ENCODE data around the gene RHOH.

RHOH gene

DNA sequence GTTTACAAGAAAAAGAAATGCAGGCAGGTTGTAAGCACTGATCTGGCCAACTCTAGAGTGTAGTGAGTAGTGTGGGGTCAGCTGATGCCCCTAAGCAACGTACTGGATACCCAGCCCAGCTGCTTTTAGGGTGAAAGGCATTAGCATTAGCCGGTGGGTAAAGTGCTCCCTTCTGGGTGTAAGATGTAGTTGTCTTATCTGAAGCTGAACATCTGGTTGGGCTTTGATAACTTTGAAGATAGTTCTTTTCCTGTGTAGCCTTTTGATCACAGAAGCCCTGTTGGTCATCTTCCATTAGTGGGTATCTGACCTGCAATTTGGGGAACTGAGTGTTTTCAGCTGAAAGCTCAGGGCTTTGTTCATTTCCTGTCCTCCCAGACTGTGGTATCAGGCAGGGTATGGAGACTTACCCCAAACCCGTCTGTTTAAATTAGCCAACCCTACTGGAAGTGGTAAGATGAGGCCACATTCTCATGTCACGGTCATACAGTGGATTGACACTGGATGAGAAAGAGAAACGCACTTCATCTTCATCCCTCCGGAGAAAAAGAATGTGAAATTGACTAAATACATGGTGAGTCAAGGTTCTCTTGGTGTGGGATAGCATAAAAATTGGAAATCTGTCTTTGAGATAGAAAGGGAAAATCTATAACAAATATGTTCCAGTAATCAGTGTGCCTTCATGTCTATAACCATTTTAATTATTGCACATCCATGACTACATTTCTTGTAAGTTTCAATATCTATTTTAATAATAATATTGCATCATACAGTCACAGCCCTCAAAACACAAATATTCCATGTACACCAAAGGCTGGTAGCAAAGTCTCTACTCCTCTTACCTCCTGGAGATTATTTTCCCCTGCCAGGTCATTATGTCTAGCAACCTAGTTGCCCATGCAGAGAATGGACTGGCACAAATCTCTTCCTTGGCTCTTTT lies 8.7 kb downstream of the RHOH start:
- no peak for DNase-seq (ENCODE audit: low read depth in 3 of 3)

DNA sequence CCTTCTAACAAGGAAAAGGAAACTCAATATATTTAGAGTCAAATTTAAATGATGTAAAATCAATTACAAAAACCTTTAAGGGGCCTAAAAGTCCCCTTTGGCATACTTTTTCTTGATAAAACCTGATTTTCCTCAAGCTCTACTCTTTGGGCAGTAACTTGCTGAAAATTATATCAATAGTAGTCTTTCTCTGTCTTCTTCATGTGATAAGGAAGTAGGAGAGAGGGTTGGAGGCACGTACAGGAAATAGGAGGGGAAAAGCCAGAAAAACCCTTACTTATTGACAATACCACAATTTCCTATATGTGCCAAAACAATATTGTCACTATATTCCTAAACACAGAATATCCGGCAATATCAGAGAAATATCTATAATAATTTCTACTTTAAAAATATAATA lies 9.6 kb downstream of the RHOH start:
- no peak for DNase-seq (ENCODE audit: low read depth in 3 of 3)

DNA sequence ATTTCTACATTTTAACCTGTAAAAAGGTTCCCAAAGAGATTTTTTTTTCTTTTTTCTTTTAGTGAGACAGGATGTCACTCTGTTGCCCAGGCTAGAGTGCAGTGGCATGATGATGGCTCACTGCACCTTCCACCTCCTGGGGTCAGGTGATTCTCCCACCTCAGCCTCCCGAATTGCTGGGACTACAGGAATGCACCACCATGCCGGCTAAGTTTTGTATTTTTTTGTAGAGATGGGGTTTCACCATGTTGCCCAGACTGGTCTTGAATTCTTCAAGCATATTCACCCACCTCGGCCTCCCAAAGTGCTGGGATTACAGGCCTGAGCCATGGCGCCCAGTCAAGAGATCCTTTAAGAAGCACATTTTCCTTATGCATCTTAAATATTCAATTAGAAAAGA lies 12.6 kb downstream of the RHOH start:
- DNase-seq (ENCODE audit: low read depth in 3 of 3), result no peak

DNA sequence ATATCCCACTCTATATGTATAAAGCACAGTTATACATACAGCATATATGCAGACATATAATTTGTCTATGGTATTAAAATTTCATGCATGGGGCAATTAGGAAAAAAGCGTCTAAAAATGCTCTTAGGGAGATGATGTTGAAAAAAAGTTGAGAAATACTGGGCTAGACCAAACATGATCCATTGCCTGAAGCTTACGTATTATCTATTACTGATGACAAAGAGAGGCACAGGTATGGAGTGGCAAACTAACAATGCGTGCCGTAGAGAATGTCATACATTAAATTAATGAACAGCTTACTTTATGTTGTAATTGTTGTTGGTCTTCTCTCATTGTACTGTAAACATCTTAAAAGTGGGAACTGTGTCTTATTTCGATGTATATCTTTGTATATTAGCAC lies 13.9 kb downstream of the RHOH start:
- no peak for DNase-seq (ENCODE audit: low read depth in 3 of 3)

DNA sequence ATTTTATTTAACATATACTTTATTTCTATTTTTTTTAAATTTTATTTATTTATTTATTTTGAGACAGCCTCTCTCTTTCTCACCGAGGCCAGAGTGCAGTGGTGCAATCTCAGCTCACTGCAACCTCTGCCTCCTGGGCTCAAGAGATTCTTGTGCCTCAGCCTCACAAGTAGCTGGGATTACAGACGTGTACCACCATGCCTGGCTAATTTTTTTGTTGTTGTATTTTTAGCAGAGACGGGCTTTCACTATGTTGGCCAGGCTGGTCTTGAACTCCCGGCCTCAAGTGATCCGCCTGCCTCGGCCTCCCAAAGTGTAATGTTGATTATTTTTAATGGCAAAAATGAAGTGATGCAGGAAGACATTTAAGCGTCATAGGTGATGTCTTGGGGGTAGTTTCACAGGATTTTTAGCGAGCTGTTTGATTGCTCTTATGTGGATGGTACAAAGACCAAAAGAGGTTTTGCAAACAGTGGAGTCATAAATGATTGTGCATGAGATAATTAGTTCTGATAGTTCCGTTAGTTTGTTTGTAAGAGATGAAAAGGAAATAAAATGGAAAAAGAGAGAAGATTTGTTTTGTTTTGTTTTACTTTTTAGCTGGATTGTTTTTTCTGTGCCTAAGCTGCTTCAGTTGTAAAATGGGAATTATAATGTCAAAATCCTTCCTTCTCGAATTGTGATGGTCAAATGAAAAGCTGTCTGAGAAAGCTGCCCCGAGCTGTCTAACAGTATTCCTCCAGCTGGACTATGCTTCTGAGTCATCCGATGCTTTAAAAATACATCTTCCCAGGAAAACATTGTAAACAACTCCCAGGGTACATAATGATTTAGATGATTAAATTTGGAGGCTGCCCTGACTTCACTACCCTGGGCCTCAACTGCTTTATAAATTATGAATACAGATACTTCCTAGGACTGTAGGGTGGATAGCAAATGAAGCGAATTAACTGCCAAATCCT lies 14.7 kb downstream of the RHOH start:
- no peak for DNase-seq (ENCODE audit: low read depth in 3 of 3)

DNA sequence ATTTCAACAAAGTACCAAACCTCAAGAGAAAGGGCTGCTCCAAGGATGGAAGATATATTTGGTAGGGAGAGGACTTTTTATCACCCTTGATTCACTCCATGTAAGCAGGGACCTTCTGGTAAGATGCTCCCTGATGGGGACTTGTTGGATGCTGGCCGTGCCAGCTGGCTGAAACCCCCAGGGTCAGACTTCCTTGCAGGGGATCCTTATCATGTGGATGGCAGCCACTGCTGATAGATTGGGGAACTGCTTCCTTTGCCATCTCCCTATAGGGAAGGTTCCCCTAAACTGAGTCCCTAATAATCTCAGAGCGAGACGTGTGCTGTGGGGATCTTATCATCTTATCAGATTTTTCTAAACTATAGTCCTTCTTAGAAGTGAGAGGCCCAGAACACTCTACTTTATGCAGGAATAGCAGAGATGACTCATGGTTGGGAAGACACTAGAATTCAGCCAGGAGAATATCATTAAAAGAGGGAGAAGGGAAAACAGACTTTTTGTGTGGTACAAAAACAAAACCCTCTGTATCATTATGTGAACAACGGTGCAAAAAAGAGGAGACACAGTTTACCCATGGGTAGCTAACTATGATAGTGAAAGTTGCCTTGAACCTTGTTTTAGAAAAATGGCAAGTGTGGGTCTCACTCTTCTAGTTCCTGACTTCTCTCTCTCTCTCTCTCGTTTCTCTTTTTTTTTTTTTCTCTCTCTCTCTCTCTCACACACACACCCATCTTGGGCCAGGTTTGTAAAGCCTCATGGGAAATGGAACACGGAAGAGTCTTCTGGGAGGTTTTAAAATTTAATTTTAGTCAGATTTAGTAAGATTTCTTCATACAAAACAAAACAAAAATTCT lies 16.1 kb downstream of the RHOH start:
- DNase-seq (ENCODE audit: low read depth in 3 of 3), result no peak

DNA sequence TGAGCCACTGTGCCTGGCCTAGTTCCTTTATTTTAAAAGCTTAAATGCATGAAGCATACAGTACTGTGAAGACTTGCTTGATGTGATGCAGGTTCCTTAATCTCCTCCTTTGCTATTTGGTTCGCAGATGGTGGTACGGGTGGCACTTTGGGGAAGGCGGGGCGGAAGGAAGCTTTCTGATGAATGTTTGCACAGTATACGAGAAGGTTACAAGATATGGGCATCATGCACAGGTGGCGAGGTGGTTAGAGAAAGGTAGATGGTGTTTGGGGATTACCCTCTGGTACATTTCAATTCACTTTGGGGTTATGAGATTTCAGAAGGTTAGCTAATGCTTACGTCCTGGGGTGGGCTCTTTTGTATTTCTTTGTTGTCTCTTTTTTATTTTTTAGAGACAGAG lies 17.2 kb downstream of the RHOH start:
- DNase-seq (ENCODE audit: low read depth in 3 of 3), result no peak

DNA sequence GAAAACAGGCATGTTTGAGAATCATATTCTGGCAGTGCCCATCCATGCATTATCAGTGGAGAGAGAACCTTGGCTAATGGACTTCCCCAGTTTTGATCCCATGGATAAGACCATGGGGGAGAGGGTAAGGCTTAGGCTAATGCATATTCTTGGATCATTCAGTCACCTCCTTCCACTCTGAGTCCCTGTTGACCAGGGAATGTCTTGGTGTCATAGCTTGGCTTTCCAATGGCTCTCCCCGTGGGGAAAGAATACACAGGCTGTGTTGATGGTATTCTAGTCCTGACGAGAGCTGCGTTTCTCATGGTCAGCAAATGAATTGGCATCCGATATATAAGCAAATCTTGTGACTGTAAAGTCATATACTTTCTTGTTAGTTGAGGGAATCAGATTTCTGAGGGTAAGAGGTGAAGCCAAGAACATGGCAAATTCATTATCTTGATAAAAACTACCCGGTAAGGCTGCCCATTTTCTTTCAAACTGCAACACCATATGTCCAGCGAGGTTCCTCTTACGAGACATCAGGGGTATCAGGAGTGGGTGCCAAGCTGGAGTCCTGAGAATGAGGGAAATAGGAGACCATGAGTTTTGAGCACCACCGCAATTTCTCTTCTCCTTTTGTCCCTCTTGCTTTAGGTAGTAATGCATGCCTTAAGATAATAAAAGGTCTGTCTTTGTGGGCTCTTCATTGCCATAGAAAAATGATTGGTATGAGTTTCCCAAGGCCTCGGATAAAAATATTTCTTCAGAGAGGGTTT lies 18.0 kb downstream of the RHOH start:
- no peak for DNase-seq (ENCODE audit: low read depth in 3 of 3)

DNA sequence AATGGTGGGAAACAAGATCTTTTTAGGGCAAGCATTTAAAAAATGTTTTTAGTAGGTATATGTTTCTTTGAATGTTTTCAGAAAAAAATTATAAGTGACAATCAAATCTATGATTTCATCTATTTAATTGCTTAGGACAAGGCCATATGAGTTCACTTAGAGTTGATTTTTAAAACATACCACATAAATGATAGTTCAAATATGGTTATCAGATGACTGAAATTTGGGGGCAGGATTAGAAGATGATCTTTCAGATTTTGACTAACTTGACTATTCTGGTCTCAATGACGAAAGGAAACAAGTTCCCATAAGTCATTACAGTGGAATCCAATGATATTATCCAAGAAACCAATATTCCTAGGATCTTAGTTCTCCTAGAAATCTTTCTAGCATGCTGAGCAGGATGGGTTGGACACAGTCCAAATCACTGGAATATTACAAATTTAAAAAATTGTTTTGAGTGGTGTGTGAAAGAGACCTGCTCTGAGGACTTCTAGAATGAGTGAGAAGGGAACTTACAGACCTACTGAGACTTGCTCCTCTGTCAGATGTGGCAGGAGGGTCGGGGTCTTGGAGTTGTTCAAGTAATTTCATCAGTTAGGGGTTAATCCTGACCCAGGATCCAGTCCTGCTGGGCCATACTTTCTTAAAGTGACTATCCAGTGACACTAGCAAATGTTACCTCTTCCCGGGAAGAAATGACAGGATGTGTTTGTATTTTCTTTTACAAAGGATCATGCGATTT lies 20.0 kb downstream of the RHOH start:
- no peak for DNase-seq (ENCODE audit: low read depth in 3 of 3)

DNA sequence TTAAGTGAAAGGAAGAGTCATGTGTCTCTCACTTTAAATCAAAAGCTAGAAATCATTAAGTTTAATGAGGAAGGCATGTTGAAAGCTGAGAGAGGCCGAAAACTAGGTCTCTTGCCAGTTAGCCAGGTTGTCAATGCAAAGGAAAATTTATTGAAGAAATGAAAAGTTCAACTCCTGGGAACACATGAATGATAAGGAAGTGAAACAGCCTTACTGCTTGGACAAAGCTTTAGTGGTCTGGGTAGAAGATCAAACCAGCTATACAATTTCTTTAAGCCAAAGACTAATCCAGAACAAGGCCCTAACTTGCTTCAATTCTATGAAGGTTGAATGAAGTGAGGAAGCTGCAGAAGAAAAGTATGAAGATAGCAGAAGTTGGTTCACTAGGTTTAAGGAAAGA lies 24.9 kb downstream of the RHOH start:
- no peak for DNase-seq (ENCODE audit: low read depth in 3 of 3)

DNA sequence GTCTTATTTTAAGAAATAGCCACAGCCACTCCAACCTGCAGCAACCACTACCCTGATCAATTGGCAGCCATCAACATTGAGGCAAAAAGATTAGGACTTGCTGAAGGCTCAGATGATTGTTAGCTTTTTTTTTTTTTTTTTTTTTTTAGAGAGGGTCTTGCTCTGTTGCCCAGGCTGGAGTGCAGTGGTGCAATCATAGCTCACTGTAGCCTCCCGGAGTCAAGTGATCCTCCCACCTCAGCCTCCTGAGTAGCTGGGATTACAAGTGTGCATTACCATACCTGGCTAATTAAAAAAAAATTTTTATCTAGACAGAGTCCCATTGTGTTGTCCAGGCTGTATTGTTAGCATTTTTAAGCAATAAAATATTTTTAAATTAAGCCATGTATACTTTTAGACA lies 26.5 kb downstream of the RHOH start:
- no peak for DNase-seq (ENCODE audit: low read depth in 3 of 3)

DNA sequence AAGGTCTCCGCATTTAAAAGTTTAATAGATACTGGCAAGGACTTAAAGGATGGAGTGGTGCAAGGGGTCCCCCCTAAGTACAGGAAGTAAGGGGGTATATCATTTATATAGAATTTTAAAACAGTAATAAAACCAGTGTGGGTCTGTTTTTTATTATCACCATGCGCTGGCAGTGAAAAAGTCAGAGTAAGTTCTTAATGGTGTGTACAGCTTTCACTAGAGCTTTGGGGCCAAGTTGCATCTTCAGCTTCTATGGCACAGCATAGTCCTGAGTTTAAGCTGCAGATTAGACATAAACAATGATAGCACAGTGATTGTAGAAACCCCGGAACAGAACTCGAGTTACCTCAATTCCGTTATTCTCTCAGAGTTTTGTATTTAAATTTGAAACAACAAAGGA lies 27.6 kb downstream of the RHOH start:
- no peak for DNase-seq (ENCODE audit: low read depth in 3 of 3)

DNA sequence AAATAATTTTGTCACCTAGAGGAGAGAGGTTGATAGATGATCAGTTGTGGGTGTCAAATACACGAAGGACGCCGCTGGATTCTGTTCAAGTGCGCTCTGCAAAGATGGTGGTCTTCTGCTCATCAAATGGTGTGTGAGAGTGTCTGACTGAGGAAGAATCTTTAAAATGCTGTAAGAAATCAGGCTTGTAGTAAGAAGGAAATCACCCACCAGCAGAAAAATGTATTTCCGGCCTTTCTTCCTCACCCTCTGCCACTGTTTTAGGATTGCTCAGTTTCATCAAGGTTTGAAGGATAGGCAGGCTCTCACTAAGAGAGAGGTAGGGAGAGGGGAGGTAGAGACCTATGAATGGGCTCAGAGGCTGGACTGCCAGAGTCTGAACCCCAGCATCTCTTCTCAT lies 28.7 kb downstream of the RHOH start:
- no peak for DNase-seq (ENCODE audit: low read depth in 3 of 3)

DNA sequence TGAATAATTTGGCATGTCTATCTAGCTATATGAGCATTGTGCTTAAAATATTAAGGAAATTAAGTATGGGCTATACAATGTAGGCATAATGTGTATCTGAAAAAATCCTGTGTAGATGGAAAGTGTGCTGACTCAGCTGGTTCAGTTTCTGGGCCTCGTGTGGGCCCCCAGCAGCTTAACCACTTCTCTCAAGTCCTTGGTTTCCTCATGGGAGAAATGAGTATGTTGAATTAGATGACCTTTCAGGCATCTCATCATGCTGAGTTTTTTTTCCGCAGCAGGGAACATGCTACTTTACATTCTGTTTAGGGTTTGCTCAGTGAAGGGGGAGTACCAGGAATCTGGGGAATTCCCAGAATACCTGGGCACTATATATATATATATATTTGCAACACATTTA lies 30.5 kb downstream of the RHOH start:
- DNase-seq (ENCODE audit: low read depth in 3 of 3), result peak; percentile 45 to 66 (median 65)

DNA sequence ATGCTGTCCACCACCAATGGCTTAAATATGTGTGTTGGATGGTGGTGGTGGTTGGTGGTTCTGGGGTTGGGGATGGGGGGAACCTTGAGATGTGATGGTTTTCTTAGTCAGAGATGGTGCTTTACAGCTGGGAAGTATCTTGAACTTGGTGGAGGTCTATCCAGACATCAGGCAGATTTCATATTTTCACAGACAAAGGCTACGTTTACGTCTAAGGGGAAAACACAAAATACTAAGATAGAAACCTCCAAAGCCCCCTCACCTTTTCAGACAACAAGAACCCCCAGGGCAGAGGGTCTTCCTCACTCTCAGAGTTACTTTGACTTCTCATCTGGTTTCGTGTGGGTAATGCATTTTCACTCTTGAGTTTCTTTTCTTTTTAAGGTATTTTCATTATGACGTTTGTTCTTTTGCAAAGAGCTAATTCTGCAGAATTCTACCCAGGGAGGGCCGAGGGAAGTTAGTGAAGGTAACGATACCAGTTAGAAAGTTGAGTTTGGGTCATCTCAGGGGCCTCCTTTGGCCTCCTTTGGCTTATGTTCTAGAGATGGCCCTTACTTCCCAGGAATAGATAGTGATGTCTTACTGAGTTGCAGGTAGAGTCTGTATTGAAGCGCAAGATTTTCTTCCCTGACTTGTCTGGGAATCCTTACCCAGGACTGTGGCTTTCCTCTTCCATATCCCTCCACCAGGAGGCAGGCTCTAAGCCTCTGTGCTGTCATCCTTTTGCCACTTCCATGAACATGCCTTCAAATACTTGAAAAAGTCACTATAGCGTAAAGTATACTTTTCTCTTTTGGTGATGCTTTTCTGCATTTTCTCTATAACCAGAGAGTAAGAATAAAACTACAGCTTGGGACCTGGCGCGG lies 31.9 kb downstream of the RHOH start:
- no peak for DNase-seq (ENCODE audit: low read depth in 3 of 3)

DNA sequence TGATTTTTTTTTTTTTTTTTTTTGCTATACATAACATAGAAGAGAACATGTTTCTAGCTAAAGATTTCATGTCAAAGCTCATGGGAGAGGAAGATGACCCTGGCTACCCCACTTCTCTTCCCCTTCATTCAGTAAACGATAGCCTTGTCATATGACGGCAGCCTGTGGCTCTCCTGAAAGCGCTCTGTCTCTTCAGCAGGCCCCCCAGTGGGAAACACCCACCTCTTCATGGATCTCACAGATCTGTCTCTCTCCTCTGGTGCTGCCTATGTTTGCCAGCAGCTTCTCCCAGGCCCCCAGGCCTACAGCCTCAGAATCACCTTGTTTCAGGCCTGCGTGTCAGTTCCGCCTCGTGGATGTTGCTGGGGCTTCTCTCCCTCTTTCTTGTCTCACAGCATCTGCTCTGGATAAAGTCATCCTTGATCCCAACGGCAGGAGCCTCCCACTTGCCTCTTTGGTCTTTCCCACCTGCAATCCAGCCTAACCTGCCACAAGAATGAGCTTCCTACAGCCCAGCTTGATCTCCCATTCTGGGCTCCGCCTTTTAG lies 34.6 kb downstream of the RHOH start:
- DNase-seq (ENCODE audit: low read depth in 3 of 3), result no peak

DNA sequence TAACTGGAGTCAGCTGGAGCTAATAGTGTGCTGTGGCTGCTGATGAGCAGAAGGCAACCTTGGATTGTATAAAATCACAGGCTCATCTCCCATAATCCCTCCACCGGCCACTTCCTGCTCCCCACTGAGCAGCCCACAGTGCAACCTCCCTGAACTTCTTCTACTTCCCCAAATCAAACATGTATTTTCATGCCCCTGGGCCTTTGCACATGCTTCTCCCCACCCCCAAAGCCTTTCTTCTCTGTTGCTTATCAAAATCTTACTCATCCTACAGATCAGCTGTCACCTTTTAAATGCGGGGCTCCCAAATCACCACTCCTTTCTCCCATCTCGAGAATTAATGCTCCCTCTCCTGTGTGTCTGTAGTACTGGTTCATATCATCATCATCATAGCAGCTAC lies 35.8 kb downstream of the RHOH start:
- DNase-seq (ENCODE audit: low read depth in 3 of 3), result no peak

DNA sequence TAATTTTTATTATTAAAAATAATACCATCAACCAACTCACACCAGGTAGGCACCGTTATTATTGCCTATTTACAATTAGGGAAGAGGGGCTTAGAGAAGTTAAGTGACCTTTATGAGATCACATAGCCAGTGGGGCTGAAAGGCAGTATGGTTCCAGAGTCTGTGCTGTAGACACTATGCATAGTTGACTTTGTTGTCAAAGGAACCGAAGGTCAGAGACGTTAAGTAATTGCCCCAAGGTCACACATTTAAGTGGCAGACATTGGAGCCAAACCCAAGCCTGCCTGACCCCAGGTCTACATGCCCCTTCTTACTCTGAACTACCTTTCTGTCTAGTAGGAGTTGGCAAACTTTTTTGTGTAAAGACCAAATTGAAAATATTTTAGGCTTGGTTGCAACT lies 36.4 kb downstream of the RHOH start:
- DNase-seq (ENCODE audit: low read depth in 3 of 3), result no peak

DNA sequence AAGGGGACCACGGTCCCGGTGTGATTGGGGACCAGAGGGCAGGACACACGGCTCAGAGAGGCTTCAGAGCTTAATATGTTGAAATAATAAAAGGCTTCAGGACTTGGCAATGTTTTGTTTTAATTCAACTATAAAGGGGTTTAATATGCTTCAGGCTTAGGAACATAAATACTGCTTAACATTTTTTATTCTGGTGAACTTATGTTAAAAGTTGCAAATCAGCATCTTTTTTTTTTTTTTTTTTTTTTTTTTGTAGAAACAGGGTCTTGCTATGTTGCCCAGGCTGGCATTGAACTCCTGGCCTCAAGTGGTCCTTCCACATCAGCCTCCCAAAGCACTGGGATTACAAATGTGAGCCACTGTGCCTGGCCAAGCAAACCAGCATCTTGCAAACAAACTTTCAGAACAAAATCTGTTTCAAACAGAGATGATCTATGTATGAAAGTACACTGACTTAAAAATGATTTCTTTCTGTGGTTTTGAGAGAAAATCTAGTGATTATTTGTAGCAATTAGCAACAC lies 37.7 kb downstream of the RHOH start:
- no peak for DNase-seq (ENCODE audit: low read depth in 3 of 3)
